CD14-positive monocyte (primary cell): ENCODE data around the gene MDM4. TPM values are rescaled to one million over a fixed set of nuclear protein-coding genes. Genes with fewer than 3 reads are reported as not detected.

ENCODE experiments used
- DNase-seq, 3 donors: peaks; one replicate each; pipeline ENCODE4 v3.0.0-alpha.2; 2011 to 2022
- H2AFZ ChIP-seq: 2 replicates; pipeline ENCODE4 v1.6.0; 2012; ENCODE audit warnings: mild to moderate bottlenecking, low read depth, low read length, inconsistent platforms; ENCODE audit not compliant: insufficient read depth, poor library complexity, severe bottlenecking
- H3K27ac ChIP-seq, 2 donors: 1 replicate in 1 of 2; 2 replicates in 1 of 2; pipeline ENCODE4 v1.5.1; 2012 to 2013; ENCODE audit warnings: low read length in 2 of 2, control low read depth in 1 of 2, inconsistent platforms in 1 of 2, low read depth in 1 of 2, mild to moderate bottlenecking in 1 of 2
- H3K27me3 ChIP-seq, 2 donors: one replicate each; pipeline versions ENCODE4 v1.6.0 to v1.6.1; 2011 to 2013; ENCODE audit warnings: low read length in 2 of 2; ENCODE audit not compliant: control insufficient read depth in 2 of 2, insufficient read depth in 2 of 2
- H3K36me3 ChIP-seq, 2 donors: replicated peaks in 1 of 2; 1 replicate in 1 of 2; 2 replicates in 1 of 2; pipeline versions ENCODE4 v1.5.1 to v1.6.1; 2012 to 2013; ENCODE audit warnings: low read length in 2 of 2, control low read depth in 1 of 2, inconsistent platforms in 1 of 2, mild to moderate bottlenecking in 1 of 2; ENCODE audit not compliant: insufficient read depth in 2 of 2, control insufficient read depth in 1 of 2
- H3K4me1 ChIP-seq, 2 donors: 1 replicate in 1 of 2; 2 replicates in 1 of 2; pipeline versions ENCODE4 v1.5.1 to v1.6.1; 2012 to 2013; ENCODE audit warnings: low read length in 2 of 2, control low read depth in 1 of 2, inconsistent platforms in 1 of 2, mild to moderate bottlenecking in 1 of 2, moderate library complexity in 1 of 2; ENCODE audit not compliant: insufficient read depth in 2 of 2, control insufficient read depth in 1 of 2
- H3K4me2 ChIP-seq: replicated peaks from 2 replicates; pipeline ENCODE3; 2012; ENCODE audit warnings: low read length, moderate library complexity, mild to moderate bottlenecking; ENCODE audit not compliant: poor library complexity, severe bottlenecking; ENCODE audit errors: extremely low read depth
- H3K4me3 ChIP-seq, 3 experiments: fragments of 200-600 bp in 1 of 3; sonication (generic) in 1 of 3; replicated peaks in 1 of 3; 1 replicate in 2 of 3; 2 replicates in 1 of 3; pipeline ENCODE4 v1.5.1; 2011 to 2013; ENCODE audit warnings: low read length in 3 of 3, mild to moderate bottlenecking in 3 of 3, control low read depth in 2 of 3, low read depth in 2 of 3, inconsistent platforms in 1 of 3, moderate library complexity in 1 of 3
- H3K79me2 ChIP-seq: 2 replicates; pipeline ENCODE4 v1.6.0; 2012; ENCODE audit warnings: mild to moderate bottlenecking, control low read depth, inconsistent platforms, low read length, moderate library complexity; ENCODE audit not compliant: insufficient read depth
- H3K9ac ChIP-seq: 2 replicates; pipeline ENCODE4 v1.6.0; 2017; ENCODE audit warnings: low read length, mild to moderate bottlenecking; ENCODE audit not compliant: insufficient read depth, poor library complexity, severe bottlenecking
- H3K9me3 ChIP-seq, 2 donors: replicated peaks in 1 of 2; 1 replicate in 1 of 2; 2 replicates in 1 of 2; pipeline versions ENCODE4 v1.5.1 to v1.6.1; 2012 to 2013; ENCODE audit warnings: low read length in 2 of 2, control low read depth in 1 of 2; ENCODE audit not compliant: control insufficient read depth in 1 of 2, insufficient read depth in 1 of 2
- H4K20me1 ChIP-seq: 2 replicates; pipeline ENCODE4 v1.6.0; 2012; ENCODE audit warnings: mild to moderate bottlenecking, low read length, control low read depth, moderate library complexity; ENCODE audit not compliant: insufficient read depth
- H3K27ac Mint-ChIP-seq, 7 donors: one replicate each; pipeline ENCODE4 v1.8.0; 2020; ENCODE audit warnings: mild to moderate bottlenecking in 7 of 7, mixed read lengths in 7 of 7, moderate library complexity in 6 of 7, inconsistent platforms in 2 of 7
- H3K27me3 Mint-ChIP-seq, 3 donors: one replicate each; pipeline ENCODE4 v1.8.0; 2021 to 2022; ENCODE audit warnings: low read depth in 3 of 3, mild to moderate bottlenecking in 3 of 3, mixed read lengths in 3 of 3, moderate library complexity in 3 of 3, inconsistent platforms in 1 of 3
- H3K36me3 Mint-ChIP-seq, 2 donors: one replicate each; pipeline ENCODE4 v1.8.0; 2020; ENCODE audit warnings: mixed read lengths in 2 of 2, inconsistent platforms in 1 of 2, mild to moderate bottlenecking in 1 of 2
- H3K4me1 Mint-ChIP-seq: one replicate; pipeline ENCODE4 v1.8.0; 2020; ENCODE audit warnings: mild to moderate bottlenecking, mixed read lengths
- H3K4me3 Mint-ChIP-seq, 2 donors: one replicate each; pipeline ENCODE4 v1.8.0; 2020; ENCODE audit warnings: mild to moderate bottlenecking in 2 of 2, mixed read lengths in 2 of 2, moderate library complexity in 1 of 2
- H3K9me3 Mint-ChIP-seq, 7 donors: one replicate each; pipeline ENCODE4 v1.8.0; 2020 to 2022; ENCODE audit warnings: mixed read lengths in 7 of 7, mild to moderate bottlenecking in 6 of 7, moderate library complexity in 6 of 7, inconsistent platforms in 2 of 7
- WGBS: methylation state at CpG from one replicate; pipeline ENCODE4 v1.1.5; 2013; ENCODE audit warnings: missing lambda C conversion rate; ENCODE audit not compliant: insufficient coverage; 5-methylcytosine and 5-hydroxymethylcytosine counted together
- intact Hi-C, 2 donors: fragments of 100-400 bp; cut with micrococcal nuclease; formaldehyde crosslinking; loops; one replicate each; pipeline versions ENCODE4 v1.15.0 to v1.15.1; 2023
- polyA plus RNA-seq, 3 donors: library from polyadenylated mRNA; depleted of rRNA in 1 of 3; unstranded in 2 of 3; stranded (reverse) in 1 of 3; fragments of 300-500 nt in 2 of 3; fragments of >200 nt in 1 of 3; fragmentation: Illumina TruSeq in 2 of 3; gene quantifications; 1 replicate in 2 of 3; 2 replicates in 1 of 3; pipeline ENCODE4 v1.2.3, GENCODE V29; 2012 to 2021
- TF ChIP-seq, protein P1 (sequence below): fragments of 200-600 bp; IDR thresholded peaks from one replicate; pipeline ENCODE4 v1.8.0; 2022; ENCODE audit warnings: antibody characterized with exemption, mild to moderate bottlenecking

The MDM4 gene
- polyA plus RNA-seq, 3 donors: 7.8 to 37.0 (median 10.2) TPM

DNA sequence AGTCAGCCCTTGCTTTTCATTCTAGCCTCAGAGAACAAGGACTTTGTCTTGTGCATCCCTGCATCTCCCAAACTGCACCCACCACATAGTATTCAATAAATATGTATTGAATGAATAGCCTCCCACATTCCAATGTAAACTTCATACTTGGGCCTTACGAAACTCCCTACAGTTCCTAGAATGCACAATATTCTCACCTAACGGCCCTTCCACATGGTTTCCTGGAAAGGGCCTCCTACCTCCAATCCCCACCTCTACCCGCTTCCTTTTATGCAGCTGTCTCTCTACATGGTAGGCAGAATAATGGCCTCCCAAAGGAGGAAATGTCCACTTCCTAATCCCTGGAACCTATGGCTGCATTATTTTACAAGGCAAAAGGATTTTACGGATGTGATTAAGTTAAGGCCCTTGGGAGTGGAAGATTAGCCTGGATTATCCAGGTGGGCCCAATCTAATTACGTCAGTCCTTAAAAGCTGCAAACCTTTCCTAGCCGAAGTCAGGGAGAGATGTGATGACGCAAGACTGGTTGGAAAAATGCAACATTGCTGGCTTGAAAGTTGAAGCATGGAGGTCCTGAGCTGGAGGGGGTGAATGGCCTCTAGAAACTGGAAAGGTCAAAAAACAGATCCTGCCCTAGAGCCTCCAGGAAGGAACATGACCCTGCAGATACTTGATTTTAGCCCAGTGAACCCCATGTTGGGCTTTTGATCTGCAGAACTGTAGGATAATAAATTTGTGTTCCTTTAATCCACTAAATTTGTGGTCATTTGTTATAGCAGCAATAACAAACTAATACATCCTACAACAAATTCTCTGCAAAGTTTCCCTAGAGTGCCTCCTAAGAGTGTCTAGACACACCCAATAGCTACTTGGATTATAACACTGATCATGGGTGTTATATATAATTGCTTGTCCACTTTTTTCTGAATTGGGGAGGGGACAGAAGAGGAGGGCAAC is 16.4 kb upstream of the MDM4 start:
- H3K27me3 Mint-ChIP-seq: peaks cover 13 to 19% (median 18%) of the 10 kb centered on the region in 3 donors
- Histone ChIP-seq H3K27me3 (peaks cover 9 to 11% of the 10 kb centered on the region in 2 donors), H3K4me1 (peaks cover 17 to 26% of the 10 kb centered on the region in 2 donors), H4K20me1 (no peaks in the 10 kb centered on the region), H3K79me2 (no peaks in the 10 kb centered on the region), H3K4me2 (no peak overlapping the region), H3K4me3 (no peak overlapping the region), H3K9ac (no peak overlapping the region), H3K36me3 (no peaks in the 10 kb centered on the region), H3K9me3 (no peaks in the 10 kb centered on the region), H2AFZ (no peak overlapping the region), H3K27ac (no peak overlapping the region)
- peaks cover 0 to 2% (median 0%) of the 10 kb centered on the region in 7 donors for H3K9me3 Mint-ChIP-seq
- intact Hi-C loops: loop anchor here in 1 of 2 donors (5.0 kb wide), 1 partner anchor 52 kb away; no protein-coding TSS in a partner anchor
- H3K36me3 Mint-ChIP-seq: no peaks in the 10 kb centered on the region
- peaks cover 27% of the 10 kb centered on the region for H3K4me1 Mint-ChIP-seq
- WGBS: 81% methylated on average over 7 of the region's 7 CpGs
- TF ChIP-seq, protein P1, sequence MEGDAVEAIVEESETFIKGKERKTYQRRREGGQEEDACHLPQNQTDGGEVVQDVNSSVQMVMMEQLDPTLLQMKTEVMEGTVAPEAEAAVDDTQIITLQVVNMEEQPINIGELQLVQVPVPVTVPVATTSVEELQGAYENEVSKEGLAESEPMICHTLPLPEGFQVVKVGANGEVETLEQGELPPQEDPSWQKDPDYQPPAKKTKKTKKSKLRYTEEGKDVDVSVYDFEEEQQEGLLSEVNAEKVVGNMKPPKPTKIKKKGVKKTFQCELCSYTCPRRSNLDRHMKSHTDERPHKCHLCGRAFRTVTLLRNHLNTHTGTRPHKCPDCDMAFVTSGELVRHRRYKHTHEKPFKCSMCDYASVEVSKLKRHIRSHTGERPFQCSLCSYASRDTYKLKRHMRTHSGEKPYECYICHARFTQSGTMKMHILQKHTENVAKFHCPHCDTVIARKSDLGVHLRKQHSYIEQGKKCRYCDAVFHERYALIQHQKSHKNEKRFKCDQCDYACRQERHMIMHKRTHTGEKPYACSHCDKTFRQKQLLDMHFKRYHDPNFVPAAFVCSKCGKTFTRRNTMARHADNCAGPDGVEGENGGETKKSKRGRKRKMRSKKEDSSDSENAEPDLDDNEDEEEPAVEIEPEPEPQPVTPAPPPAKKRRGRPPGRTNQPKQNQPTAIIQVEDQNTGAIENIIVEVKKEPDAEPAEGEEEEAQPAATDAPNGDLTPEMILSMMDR: no peak
- no peak overlapping the region for H3K4me3 Mint-ChIP-seq
- no peak for DNase-seq
- H3K27ac Mint-ChIP-seq: no peak overlapping the region

DNA sequence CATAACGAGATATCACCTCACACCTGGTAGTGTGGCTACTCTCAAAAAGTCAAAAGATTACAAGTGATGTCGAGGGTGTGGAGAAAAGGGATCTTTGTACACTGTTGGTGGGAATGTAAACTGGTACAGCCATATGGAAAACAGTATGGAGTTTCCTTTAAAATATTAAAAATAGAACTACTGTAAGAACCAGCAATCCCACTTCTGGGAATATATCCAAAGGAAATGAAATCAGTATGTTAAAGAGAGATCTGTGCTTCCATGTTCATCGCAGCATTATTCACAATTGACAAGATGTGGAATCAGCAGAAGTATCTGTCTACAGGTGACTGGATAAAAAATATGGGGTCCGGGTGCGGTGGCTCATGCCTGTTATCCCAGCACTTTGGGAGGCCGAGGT is 14.0 kb upstream of the MDM4 start:
- peaks cover 0 to 2% (median 0%) of the 10 kb centered on the region in 7 donors for H3K9me3 Mint-ChIP-seq
- H3K9me3 ChIP-seq: no peaks in the 10 kb centered on the region
- no peaks in the 10 kb centered on the region for H3K36me3 Mint-ChIP-seq
- TF ChIP-seq, protein P1: no peak
- no peak overlapping the region for H3K4me2 ChIP-seq
- H4K20me1 ChIP-seq: no peaks in the 10 kb centered on the region
- 96% methylated on average over 4 of the region's 6 CpGs for WGBS
- no peak overlapping the region for H3K27ac Mint-ChIP-seq
- no peaks in the 10 kb centered on the region for H3K36me3 ChIP-seq
- no peaks in the 10 kb centered on the region for H3K27me3 ChIP-seq
- peaks cover 2 to 3% (median 2%) of the 10 kb centered on the region in 3 donors for H3K27me3 Mint-ChIP-seq
- no peaks in the 10 kb centered on the region for H3K79me2 ChIP-seq
- H3K9ac ChIP-seq: no peak overlapping the region
- peaks cover 25% of the 10 kb centered on the region for H3K4me1 Mint-ChIP-seq
- H3K4me3 Mint-ChIP-seq: no peak overlapping the region
- H3K4me1 ChIP-seq: peaks cover 19 to 29% of the 10 kb centered on the region in 2 donors
- H3K27ac ChIP-seq: no peak overlapping the region
- DNase-seq: no peak
- no peak overlapping the region for H3K4me3 ChIP-seq
- H2AFZ ChIP-seq: no peak overlapping the region
- intact Hi-C loops: loop anchor here in 1 of 2 donors (5.0 kb wide), 1 partner anchor 55 kb away; no protein-coding TSS in a partner anchor
